Measurements from ENCODE around the gene FGD2.

DNA sequence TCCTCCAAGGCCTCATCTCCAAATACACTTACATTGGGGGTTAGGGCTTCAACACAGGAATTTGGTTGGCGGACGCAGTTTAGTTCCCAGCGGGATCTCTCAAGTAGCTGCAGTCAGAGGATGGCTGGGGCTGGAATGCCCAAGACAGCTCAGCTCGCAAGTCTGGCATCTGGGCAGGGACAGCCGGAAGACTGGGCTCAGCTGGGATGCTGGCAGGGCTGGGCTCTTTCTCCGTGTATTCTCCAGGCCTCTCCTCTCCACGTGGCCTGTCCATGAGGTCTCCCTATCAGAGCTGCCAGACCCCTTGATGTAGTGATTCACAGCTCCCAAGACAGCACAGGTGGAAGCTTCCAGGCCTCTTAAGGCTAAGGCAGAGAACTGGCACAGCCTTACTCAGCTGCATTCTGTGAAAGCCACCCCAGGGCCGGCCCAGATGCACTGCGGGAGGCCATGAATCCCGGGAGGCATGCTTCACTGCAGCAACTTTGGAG is 5.0 kb downstream of the FGD2 start:
- TF ChIP-seq, protein P1, sequence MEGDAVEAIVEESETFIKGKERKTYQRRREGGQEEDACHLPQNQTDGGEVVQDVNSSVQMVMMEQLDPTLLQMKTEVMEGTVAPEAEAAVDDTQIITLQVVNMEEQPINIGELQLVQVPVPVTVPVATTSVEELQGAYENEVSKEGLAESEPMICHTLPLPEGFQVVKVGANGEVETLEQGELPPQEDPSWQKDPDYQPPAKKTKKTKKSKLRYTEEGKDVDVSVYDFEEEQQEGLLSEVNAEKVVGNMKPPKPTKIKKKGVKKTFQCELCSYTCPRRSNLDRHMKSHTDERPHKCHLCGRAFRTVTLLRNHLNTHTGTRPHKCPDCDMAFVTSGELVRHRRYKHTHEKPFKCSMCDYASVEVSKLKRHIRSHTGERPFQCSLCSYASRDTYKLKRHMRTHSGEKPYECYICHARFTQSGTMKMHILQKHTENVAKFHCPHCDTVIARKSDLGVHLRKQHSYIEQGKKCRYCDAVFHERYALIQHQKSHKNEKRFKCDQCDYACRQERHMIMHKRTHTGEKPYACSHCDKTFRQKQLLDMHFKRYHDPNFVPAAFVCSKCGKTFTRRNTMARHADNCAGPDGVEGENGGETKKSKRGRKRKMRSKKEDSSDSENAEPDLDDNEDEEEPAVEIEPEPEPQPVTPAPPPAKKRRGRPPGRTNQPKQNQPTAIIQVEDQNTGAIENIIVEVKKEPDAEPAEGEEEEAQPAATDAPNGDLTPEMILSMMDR (IDR thresholded peaks at IDR 0.05 in 4 of 5, conservative IDR thresholded peaks at IDR 0.05 in 1 of 5): no peak
- TF ChIP-seq POLR2A (IDR thresholded peaks at IDR 0.05): no peak

Data from gastrocnemius medialis (tissue), 4 donors.